Measurements from ENCODE around the gene ZNF555. TPM values are rescaled to one million over a fixed set of nuclear protein-coding genes. Genes with fewer than 3 reads are reported as not detected.

Gene ZNF555
- total and polyA plus RNA-seq, 2 of the 13 experiments (the other 11 are each of a cell fraction or from before 2014, with no cell fraction given), result 5.0 to 8.0 TPM

GRCh38 chr19:2837430-2837829, 3.8 kb upstream of the ZNF555 start (continued):
- TF ChIP-seq ZBTB1 (CRISPR knock-in tag; IDR thresholded peaks at IDR 0.05; ENCODE audit: borderline replicate concordance) (no peak), PHF21A (CRISPR knock-in tag; IDR thresholded peaks at IDR 0.05) (peak; percentile 52; the same call in 1 of the 2 replicates), CHCHD3 (CRISPR knock-in tag; IDR thresholded peaks at IDR 0.05) (no peak), PITX1 (CRISPR knock-in tag; IDR thresholded peaks at IDR 0.05) (peak; percentile 59; the same call in 1 of the 2 replicates), SIX1 (CRISPR knock-in tag; IDR thresholded peaks at IDR 0.05; ENCODE audit: borderline replicate concordance) (no peak), ZSCAN31 (CRISPR knock-in tag; IDR thresholded peaks at IDR 0.05; ENCODE audit: low read depth) (0 out of 2 replicates have a peak, but pooled peaks have one; percentile 48), TBL1XR1 (IDR thresholded peaks at IDR 0.05; ENCODE audit: borderline replicate concordance, low read length, partially characterized antibody) (no peak), ZNF772 (CRISPR knock-in tag; IDR thresholded peaks at IDR 0.05) (no peak), RELA (CRISPR knock-in tag; IDR thresholded peaks at IDR 0.05) (no peak), PHF20 (CRISPR knock-in tag; IDR thresholded peaks at IDR 0.05) (no peak), ZNF230 (CRISPR knock-in tag; IDR thresholded peaks at IDR 0.05) (0 out of 2 replicates have a peak, but pooled peaks have one; percentile 32), SAFB2 (CRISPR knock-in tag; IDR thresholded peaks at IDR 0.05; ENCODE audit: borderline replicate concordance, low read depth) (no peak), ZMYM4 (CRISPR knock-in tag; IDR thresholded peaks at IDR 0.05) (0 out of 2 replicates have a peak, but pooled peaks have one; percentile 21), ZNF761 (CRISPR knock-in tag; conservative IDR thresholded peaks at IDR 0.05) (no peak), ZMAT5 (CRISPR knock-in tag; IDR thresholded peaks at IDR 0.05; ENCODE audit: borderline replicate concordance, low read depth) (no peak), ZNF607 (CRISPR knock-in tag; IDR thresholded peaks at IDR 0.05; ENCODE audit: borderline replicate concordance) (0 out of 2 replicates have a peak, but pooled peaks have one; percentile 51), ZBTB46 (CRISPR knock-in tag; IDR thresholded peaks at IDR 0.05; ENCODE audit: borderline replicate concordance) (no peak), LCORL (IDR thresholded peaks at IDR 0.05) (no peak), LCORL (CRISPR knock-in tag; IDR thresholded peaks at IDR 0.05) (peak; percentile 85; the same call in 1 of the 2 replicates), TFAP4 (IDR thresholded peaks at IDR 0.05; ENCODE audit: borderline replicate concordance, low read depth) (no peak), IKZF5 (CRISPR knock-in tag; IDR thresholded peaks at IDR 0.05) (peak; percentile 63), NKX3-1 (CRISPR knock-in tag; IDR thresholded peaks at IDR 0.05) (no peak), MIER2 (CRISPR knock-in tag; IDR thresholded peaks at IDR 0.05) (no peak), POLR2AphosphoS5 (IDR thresholded peaks at IDR 0.05; ENCODE audit: low read depth, low read length) (no peak; the same call in 1 of the 2 replicates), ATF6 (CRISPR knock-in tag; conservative IDR thresholded peaks at IDR 0.05) (no peak), SP5 (CRISPR knock-in tag; IDR thresholded peaks at IDR 0.05; ENCODE audit: borderline replicate concordance, low read depth) (peak; percentile 53; the same call in 1 of the 2 replicates)
